ENCODE data around the gene NPM3. TPM values are rescaled to one million over a fixed set of nuclear protein-coding genes. Genes with fewer than 3 reads are reported as not detected.

NPM3 gene
- total and polyA plus RNA-seq, 2 of the 4 experiments (the other 2 are of a cell fraction) = 84.1 to 112 TPM

GRCh38 chr10:101732096-101732495 is 51.1 kb downstream of the NPM3 start:
- Histone ChIP-seq H2BK15ac (ENCODE audit: low read depth, low read length) (no peak overlapping the region), H2AK9ac (replicated peaks; ENCODE audit: low read depth, low read length, poor library complexity) (no peak overlapping the region), H2BK120ac (ENCODE audit: low read depth, low read length) (no peak overlapping the region), H3K4ac (ENCODE audit: low read depth, low read length) (no peak overlapping the region), H2AK5ac (ENCODE audit: low read depth, low read length) (no peak overlapping the region), H3K9me3 (ENCODE audit: control insufficient read depth, insufficient read depth, low read length) (no peaks in the 10 kb centered on the region), H2BK5ac (ENCODE audit: low read depth, low read length, poor library complexity, severe bottlenecking) (no peak overlapping the region), H2AFZ (replicated peaks; ENCODE audit: low read length, poor library complexity) (no peak overlapping the region), H3K36me3 (ENCODE audit: control insufficient read depth, insufficient read depth, low read length) (no peaks in the 10 kb centered on the region), H4K8ac (ENCODE audit: low read depth in 2 of 2, low read length in 2 of 2) (no peak overlapping the region), H3K9me1 (ENCODE audit: insufficient read depth, low read length) (no peaks in the 10 kb centered on the region), H2BK20ac (ENCODE audit: low read depth, low read length) (no peak overlapping the region), H3K79me1 (ENCODE audit: low read depth in 1 of 2, low read length in 2 of 2) (no peaks in the 10 kb centered on the region), H4K5ac (ENCODE audit: low read depth, low read length) (no peak overlapping the region), H3K27ac (ENCODE audit: insufficient read depth, low read length) (no peak overlapping the region), H3K14ac (replicated peaks; ENCODE audit: low read depth, low read length) (no peak overlapping the region), H3K27me3 (ENCODE audit: control insufficient read depth, insufficient read depth, low read length) (peaks cover 38% of the 10 kb centered on the region), H3K4me1 (ENCODE audit: control insufficient read depth, insufficient read depth, low read length) (no peaks in the 10 kb centered on the region), H3K4me3 (ENCODE audit: insufficient read depth, low read depth, low read length) (no peak overlapping the region), H3K4me2 (ENCODE audit: low read depth, low read length) (no peak overlapping the region), H3K23ac (ENCODE audit: low read depth, low read length) (no peak overlapping the region), H3K18ac (ENCODE audit: low read depth, low read length) (no peak overlapping the region), H3K56ac (ENCODE audit: extremely low read depth, insufficient read depth, low read length) (no peak overlapping the region), H3K9ac (ENCODE audit: low read depth, low read length) (no peak overlapping the region), H4K20me1 (ENCODE audit: insufficient read depth, low read length) (no peaks in the 10 kb centered on the region), H4K91ac (ENCODE audit: insufficient read depth, low read depth, low read length) (no peak overlapping the region)
- ATAC-seq (ENCODE audit: low read depth) = no peak
- ChIA-PET CTCF (interaction anchor here (1.0 kb wide), 1 partner anchor 519 kb away, joined by 6 read pairs; no protein-coding TSS in a partner anchor), POLR2A (ENCODE audit: unreplicated experiment) (no interaction called here)
- no peak for DNase-seq
- TF ChIP-seq MAZ (IDR thresholded peaks at IDR 0.05; ENCODE audit: borderline replicate concordance, low read depth, low read length) (no peak), MXI1 (IDR thresholded peaks at IDR 0.05; ENCODE audit: borderline replicate concordance, low read depth, low read length) (no peak), RAD21 (IDR thresholded peaks at IDR 0.05; ENCODE audit: low read length) (no peak), RCOR1 (IDR thresholded peaks at IDR 0.05; ENCODE audit: insufficient replicate concordance, low read length) (no peak), ELK1 (IDR thresholded peaks at IDR 0.05; ENCODE audit: borderline replicate concordance, low read depth, low read length) (no peak), BHLHE40 (IDR thresholded peaks at IDR 0.05; ENCODE audit: low read depth, low read length) (no peak), USF2 (IDR thresholded peaks at IDR 0.05; ENCODE audit: low read depth, low read length) (no peak), CEBPB (IDR thresholded peaks at IDR 0.05; ENCODE audit: low read depth, low read length) (no peak), FOS (IDR thresholded peaks at IDR 0.05; ENCODE audit: low read depth, low read length) (no peak), RFX5 (IDR thresholded peaks at IDR 0.05; ENCODE audit: low read depth, low read length) (no peak), SMC3 (IDR thresholded peaks at IDR 0.05; ENCODE audit: low read depth, low read length) (no peak), NFE2L2 (IDR thresholded peaks at IDR 0.05; ENCODE audit: low read depth, low read length) (no peak), CTCF (conservative IDR thresholded peaks at IDR 0.05; ENCODE audit: low read depth, low read length) (no peak), CHD1 (IDR thresholded peaks at IDR 0.05; ENCODE audit: low read depth, low read length) (no peak), MAFK (IDR thresholded peaks at IDR 0.05; ENCODE audit: low read depth, low read length) (no peak), POLR2A (IDR thresholded peaks at IDR 0.05; ENCODE audit: low read depth, low read length) (no peak)
- in situ Hi-C loops (cut with MboI; ENCODE audit: low sequenced_read_pairs) = no loop called here
- no TSS peak for BruUV-seq (replicated peaks)
- intact Hi-C loops (cut with micrococcal nuclease) = no loop called here
- dilution Hi-C loops (cut with HindIII; ENCODE audit: low sequenced_read_pairs, unreplicated experiment) = no loop called here
- WGBS, 2 experiments (ENCODE audit: extremely low coverage in 2 of 2, insufficient read length in 1 of 2) = no CpG with 5 or more reads among the region's 1 CpG
